ENCODE results near the gene COL7A1.
"Not testable (repeated sequence)": the region's sequence is repeated elsewhere in the genome, so short reads cannot be mapped to it uniquely, and the experiment has no call there.

DNA sequence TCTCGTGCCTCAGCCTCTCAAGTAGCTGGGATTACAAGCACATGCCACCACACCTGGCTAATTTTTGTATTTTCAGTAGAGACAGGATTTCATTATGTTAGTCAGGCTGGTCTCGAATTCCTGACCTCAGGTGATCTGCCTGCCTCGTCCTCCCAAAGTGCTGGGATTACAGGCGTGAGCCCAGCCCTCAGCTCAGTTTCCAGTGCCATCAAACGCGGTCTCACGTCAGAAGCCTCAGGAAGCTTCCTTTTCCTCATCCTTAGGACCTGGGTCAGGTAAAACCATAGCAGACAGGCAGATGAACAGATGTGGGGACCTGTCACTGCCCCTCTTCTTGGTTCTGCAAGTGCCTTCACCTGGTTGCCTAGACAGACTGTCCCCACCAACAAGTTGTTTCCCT lies 43.5 kb downstream of the COL7A1 start:
- TF ChIP-seq, protein P1, sequence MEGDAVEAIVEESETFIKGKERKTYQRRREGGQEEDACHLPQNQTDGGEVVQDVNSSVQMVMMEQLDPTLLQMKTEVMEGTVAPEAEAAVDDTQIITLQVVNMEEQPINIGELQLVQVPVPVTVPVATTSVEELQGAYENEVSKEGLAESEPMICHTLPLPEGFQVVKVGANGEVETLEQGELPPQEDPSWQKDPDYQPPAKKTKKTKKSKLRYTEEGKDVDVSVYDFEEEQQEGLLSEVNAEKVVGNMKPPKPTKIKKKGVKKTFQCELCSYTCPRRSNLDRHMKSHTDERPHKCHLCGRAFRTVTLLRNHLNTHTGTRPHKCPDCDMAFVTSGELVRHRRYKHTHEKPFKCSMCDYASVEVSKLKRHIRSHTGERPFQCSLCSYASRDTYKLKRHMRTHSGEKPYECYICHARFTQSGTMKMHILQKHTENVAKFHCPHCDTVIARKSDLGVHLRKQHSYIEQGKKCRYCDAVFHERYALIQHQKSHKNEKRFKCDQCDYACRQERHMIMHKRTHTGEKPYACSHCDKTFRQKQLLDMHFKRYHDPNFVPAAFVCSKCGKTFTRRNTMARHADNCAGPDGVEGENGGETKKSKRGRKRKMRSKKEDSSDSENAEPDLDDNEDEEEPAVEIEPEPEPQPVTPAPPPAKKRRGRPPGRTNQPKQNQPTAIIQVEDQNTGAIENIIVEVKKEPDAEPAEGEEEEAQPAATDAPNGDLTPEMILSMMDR (IDR thresholded peaks at IDR 0.05): not testable (repeated sequence)
- not testable (repeated sequence) for TF ChIP-seq POLR2A (IDR thresholded peaks at IDR 0.05)

All from adrenal gland (tissue), 5 donors.